ENCODE measurements around the gene OR2S2.
"Not testable (repeated sequence)": the region's sequence is repeated elsewhere in the genome, so short reads cannot be mapped to it uniquely, and the experiment has no call there.

OR2S2 gene

DNA sequence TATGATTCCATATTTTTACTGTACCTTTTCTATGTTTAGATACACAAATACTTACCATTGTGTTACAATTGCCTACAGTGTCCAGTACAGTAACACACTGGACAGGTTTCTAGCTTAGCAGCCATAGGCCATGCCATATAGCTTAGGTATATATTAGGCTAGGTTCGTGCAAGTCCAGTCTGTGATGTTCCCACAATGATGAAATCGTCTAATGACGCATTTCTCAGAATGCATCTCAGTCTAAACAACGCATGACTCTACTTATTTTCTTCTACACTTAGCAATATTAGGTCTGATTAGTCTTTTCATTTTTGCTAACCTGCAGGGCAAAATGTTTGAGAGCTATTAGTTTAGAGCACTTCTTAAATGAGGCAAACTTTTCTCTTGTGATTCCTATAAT is 22.7 kb downstream of the OR2S2 start:
- Histone ChIP-seq H3K36me3 (ENCODE audit: control insufficient read depth, insufficient read depth, low read length) (no peaks in the 10 kb centered on the region), H3K9me3 (ENCODE audit: control insufficient read depth, low read length) (no peaks in the 10 kb centered on the region), H3K4me3 (ENCODE audit: insufficient read depth, low read depth, low read length, poor library complexity, severe bottlenecking) (no peak overlapping the region), H3K27me3 (replicated peaks; ENCODE audit: control insufficient read depth, insufficient read depth, low read length, poor library complexity, severe bottlenecking) (no peaks in the 10 kb centered on the region), H3K27ac (ENCODE audit: insufficient read depth, low read length, poor library complexity, severe bottlenecking) (no peak overlapping the region), H3K4me1 (ENCODE audit: control insufficient read depth, insufficient read depth, low read length, poor library complexity, severe bottlenecking) (peaks cover 20% of the 10 kb centered on the region)
- DNase-seq = no peak

DNA sequence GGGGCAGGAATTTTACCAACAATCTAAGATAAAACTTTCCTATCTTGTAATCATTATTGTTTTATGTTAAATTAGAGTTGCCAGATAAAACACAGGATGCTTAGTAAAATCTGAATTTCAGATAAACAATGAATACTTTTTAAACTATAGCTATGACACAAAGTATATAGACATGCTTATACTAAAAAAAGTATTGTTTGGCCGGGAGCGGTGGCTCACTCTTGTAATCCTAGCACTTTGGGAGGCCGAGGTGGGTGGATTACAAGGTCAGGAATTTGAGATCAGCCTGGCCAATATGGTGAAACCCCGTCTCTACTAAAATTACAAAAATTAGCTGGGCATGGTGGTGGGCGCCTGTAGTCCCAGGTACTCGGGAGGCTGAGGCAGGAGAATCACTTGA is 23.9 kb downstream of the OR2S2 start:
- not testable (repeated sequence) for H3K4me3 ChIP-seq (ENCODE audit: insufficient read depth, low read depth, low read length, poor library complexity, severe bottlenecking); DNase-seq; H3K9me3 ChIP-seq (ENCODE audit: control insufficient read depth, low read length); H3K4me1 ChIP-seq (ENCODE audit: control insufficient read depth, insufficient read depth, low read length, poor library complexity, severe bottlenecking); H3K27ac ChIP-seq (ENCODE audit: insufficient read depth, low read length, poor library complexity, severe bottlenecking); H3K27me3 ChIP-seq (replicated peaks; ENCODE audit: control insufficient read depth, insufficient read depth, low read length, poor library complexity, severe bottlenecking); H3K36me3 ChIP-seq (ENCODE audit: control insufficient read depth, insufficient read depth, low read length)

DNA sequence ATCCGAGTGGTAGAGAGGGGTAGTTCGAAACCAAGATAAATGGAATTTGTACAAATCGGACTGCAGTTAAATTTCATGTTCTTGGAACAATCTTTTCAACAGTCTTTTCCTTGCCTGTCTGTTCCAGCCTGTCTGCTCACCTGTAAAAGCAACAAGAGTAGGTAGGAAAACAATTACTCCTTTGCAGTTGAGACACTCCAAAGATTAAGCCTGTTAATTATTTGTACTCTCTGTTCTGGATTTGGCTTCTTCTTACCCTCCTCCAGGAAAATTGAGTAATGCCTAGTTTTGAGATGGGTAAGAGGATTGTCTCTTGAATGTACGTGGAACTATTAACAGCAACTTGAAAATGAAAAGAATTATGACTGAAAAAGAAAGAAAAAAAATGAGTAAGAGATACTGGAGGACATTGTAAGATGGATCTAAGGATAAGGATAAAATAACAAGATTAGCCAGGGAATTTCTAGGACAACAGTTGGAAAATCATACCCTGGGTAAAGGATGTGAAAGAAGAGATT is 24.3 kb downstream of the OR2S2 start:
- peaks cover 5% of the 10 kb centered on the region for H3K4me1 ChIP-seq (ENCODE audit: control insufficient read depth, insufficient read depth, low read length, poor library complexity, severe bottlenecking)
- H3K27me3 ChIP-seq (replicated peaks; ENCODE audit: control insufficient read depth, insufficient read depth, low read length, poor library complexity, severe bottlenecking) = no peaks in the 10 kb centered on the region
- no peak overlapping the region for H3K4me3 ChIP-seq (ENCODE audit: insufficient read depth, low read depth, low read length, poor library complexity, severe bottlenecking)
- H3K27ac ChIP-seq (ENCODE audit: insufficient read depth, low read length, poor library complexity, severe bottlenecking) = no peak overlapping the region
- H3K36me3 ChIP-seq (ENCODE audit: control insufficient read depth, insufficient read depth, low read length) = no peaks in the 10 kb centered on the region
- DNase-seq = no peak
- no peaks in the 10 kb centered on the region for H3K9me3 ChIP-seq (ENCODE audit: control insufficient read depth, low read length)

DNA sequence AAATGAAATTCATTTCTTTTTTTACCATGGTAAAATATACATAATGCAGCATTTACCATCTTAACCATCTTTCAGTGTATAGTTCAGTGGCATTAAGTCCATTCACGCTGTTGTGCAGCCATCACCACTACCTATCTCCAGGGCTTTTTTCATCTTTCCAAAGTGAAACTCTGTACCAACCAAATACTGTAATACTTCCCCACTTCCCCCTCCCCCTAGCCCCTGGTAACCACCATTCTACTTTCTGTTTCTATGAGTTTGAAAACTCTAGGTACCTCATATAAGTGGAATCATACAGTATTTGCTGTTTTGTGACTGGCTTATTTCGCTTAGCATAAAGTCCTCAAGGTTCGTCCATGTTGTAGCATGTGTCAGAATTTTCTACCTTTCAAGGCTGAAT is 25.2 kb downstream of the OR2S2 start:
- Histone ChIP-seq H3K4me1 (ENCODE audit: control insufficient read depth, insufficient read depth, low read length, poor library complexity, severe bottlenecking) (no peaks in the 10 kb centered on the region), H3K36me3 (ENCODE audit: control insufficient read depth, insufficient read depth, low read length) (no peaks in the 10 kb centered on the region)
- no peak for DNase-seq

DNA sequence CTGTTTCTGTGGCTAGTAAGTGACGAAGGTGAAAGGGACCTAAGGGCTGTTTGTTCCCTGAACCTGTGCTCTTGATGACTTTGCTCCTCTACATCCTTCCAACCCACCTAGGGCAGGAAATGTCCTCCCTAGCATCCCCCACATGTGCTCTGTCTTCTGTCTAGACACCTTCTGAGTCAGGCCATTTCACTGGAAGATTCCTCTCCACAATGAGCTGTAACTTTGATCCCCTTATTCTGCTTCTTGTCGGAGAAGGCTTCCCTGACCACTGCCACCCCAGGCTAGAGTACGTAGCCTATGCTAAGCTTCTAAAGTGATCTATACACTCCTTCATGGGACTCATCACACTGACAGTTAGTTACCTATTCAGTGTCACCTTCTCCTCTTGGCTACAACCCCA is 27.0 kb downstream of the OR2S2 start:
- DNase-seq = no peak
- Histone ChIP-seq H3K4me3 (ENCODE audit: insufficient read depth, low read depth, low read length, poor library complexity, severe bottlenecking) (no peak overlapping the region), H3K4me1 (ENCODE audit: control insufficient read depth, insufficient read depth, low read length, poor library complexity, severe bottlenecking) (no peaks in the 10 kb centered on the region), H3K9me3 (ENCODE audit: control insufficient read depth, low read length) (no peaks in the 10 kb centered on the region), H3K36me3 (ENCODE audit: control insufficient read depth, insufficient read depth, low read length) (no peaks in the 10 kb centered on the region), H3K27ac (ENCODE audit: insufficient read depth, low read length, poor library complexity, severe bottlenecking) (no peak overlapping the region), H3K27me3 (replicated peaks; ENCODE audit: control insufficient read depth, insufficient read depth, low read length, poor library complexity, severe bottlenecking) (no peaks in the 10 kb centered on the region)

More for the DNA sequence above, 25.2 kb downstream of the OR2S2 start:
- Histone ChIP-seq H3K27ac (ENCODE audit: insufficient read depth, low read length, poor library complexity, severe bottlenecking) (no peak overlapping the region), H3K4me3 (ENCODE audit: insufficient read depth, low read depth, low read length, poor library complexity, severe bottlenecking) (no peak overlapping the region), H3K9me3 (ENCODE audit: control insufficient read depth, low read length) (no peaks in the 10 kb centered on the region), H3K27me3 (replicated peaks; ENCODE audit: control insufficient read depth, insufficient read depth, low read length, poor library complexity, severe bottlenecking) (no peaks in the 10 kb centered on the region)

DNA sequence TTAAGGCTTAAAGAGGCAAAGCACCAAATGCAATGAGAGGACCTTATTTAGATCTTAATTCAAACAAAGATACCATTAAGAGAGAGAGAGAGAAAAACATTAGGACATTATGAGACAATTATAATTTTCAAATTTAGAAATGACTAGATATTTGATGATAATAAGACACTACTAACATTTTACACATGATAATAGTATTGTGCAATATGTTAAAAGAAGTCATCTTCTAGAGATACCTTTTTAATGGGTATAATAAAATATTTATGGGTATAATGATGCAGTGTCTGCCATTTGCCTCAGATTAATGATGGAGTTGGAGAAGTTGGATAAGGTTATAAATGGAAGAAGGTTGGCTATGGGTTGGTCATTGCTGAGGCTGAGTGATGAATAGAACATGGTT is 27.4 kb downstream of the OR2S2 start:
- H3K36me3 ChIP-seq (ENCODE audit: control insufficient read depth, insufficient read depth, low read length) = no peaks in the 10 kb centered on the region
- H3K9me3 ChIP-seq (ENCODE audit: control insufficient read depth, low read length) = no peaks in the 10 kb centered on the region
- no peak for DNase-seq
- H3K27ac ChIP-seq (ENCODE audit: insufficient read depth, low read length, poor library complexity, severe bottlenecking) = no peak overlapping the region
- no peak overlapping the region for H3K4me3 ChIP-seq (ENCODE audit: insufficient read depth, low read depth, low read length, poor library complexity, severe bottlenecking)
- no peaks in the 10 kb centered on the region for H3K4me1 ChIP-seq (ENCODE audit: control insufficient read depth, insufficient read depth, low read length, poor library complexity, severe bottlenecking)
- H3K27me3 ChIP-seq (replicated peaks; ENCODE audit: control insufficient read depth, insufficient read depth, low read length, poor library complexity, severe bottlenecking) = no peaks in the 10 kb centered on the region

DNA sequence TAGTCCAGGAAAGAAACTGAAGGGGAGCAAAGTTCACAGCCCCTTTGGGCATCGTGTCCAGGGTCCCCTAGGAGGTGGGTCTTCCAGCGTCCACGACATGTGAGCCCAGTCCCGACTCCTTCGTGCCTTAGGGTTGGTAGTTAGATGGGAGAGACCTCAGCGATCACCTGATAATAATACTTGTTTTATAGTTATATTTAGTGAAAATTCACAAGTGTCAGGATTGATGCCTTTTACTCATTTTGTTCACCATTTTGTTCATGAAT is 28.6 kb downstream of the OR2S2 start:
- no peak overlapping the region for H3K4me3 ChIP-seq (ENCODE audit: insufficient read depth, low read depth, low read length, poor library complexity, severe bottlenecking)
- H3K27ac ChIP-seq (ENCODE audit: insufficient read depth, low read length, poor library complexity, severe bottlenecking) = no peak overlapping the region
- H3K4me1 ChIP-seq (ENCODE audit: control insufficient read depth, insufficient read depth, low read length, poor library complexity, severe bottlenecking) = no peaks in the 10 kb centered on the region
- no peaks in the 10 kb centered on the region for H3K27me3 ChIP-seq (replicated peaks; ENCODE audit: control insufficient read depth, insufficient read depth, low read length, poor library complexity, severe bottlenecking)
- DNase-seq = no peak
- no peaks in the 10 kb centered on the region for H3K36me3 ChIP-seq (ENCODE audit: control insufficient read depth, insufficient read depth, low read length)
- no peaks in the 10 kb centered on the region for H3K9me3 ChIP-seq (ENCODE audit: control insufficient read depth, low read length)

DNA sequence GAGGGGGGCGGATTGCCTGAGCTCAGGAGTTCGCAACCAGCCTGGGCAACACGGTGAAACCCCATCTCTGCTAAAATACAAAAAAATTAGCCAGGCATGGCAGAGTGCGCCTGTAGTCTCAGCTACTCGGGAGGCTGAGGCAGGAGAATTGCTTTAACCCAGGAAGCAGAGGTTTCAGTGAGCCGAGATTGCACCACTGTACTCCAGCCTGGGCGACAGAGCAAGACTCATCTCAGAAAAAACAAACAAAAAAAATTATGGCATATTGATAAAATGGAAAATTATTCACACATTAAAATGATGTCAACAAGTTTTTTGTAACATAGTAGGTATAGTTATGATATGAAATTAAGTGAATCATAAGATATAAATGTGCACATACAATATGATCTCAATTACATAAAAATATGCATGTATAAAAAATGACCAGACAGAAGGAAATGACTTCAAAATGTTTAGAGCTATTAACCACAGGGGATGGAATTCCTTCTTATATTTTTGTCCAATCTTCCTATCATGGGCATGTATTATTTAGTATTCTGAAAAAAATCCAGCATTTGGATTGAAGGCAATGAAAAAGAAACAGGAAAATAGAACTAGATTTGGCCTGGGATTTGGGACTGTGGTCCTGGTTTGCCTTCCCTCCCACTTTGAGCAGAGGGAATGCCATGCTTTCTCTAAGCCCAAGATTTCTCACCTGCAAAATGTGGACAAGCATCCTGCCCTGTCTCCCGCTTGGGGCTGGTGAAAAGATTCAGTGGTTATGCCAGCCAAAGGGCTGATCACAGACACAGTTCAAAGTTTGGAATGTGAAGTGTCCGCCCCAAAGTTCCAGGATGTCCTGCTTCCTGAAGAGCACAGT is 29.1 kb downstream of the OR2S2 start:
- Histone ChIP-seq H3K36me3 (ENCODE audit: control insufficient read depth, insufficient read depth, low read length) (no peaks in the 10 kb centered on the region), H3K4me3 (ENCODE audit: insufficient read depth, low read depth, low read length, poor library complexity, severe bottlenecking) (no peak overlapping the region), H3K4me1 (ENCODE audit: control insufficient read depth, insufficient read depth, low read length, poor library complexity, severe bottlenecking) (no peaks in the 10 kb centered on the region), H3K27ac (ENCODE audit: insufficient read depth, low read length, poor library complexity, severe bottlenecking) (no peak overlapping the region), H3K9me3 (ENCODE audit: control insufficient read depth, low read length) (no peaks in the 10 kb centered on the region), H3K27me3 (replicated peaks; ENCODE audit: control insufficient read depth, insufficient read depth, low read length, poor library complexity, severe bottlenecking) (no peaks in the 10 kb centered on the region)
- no peak for DNase-seq

DNA sequence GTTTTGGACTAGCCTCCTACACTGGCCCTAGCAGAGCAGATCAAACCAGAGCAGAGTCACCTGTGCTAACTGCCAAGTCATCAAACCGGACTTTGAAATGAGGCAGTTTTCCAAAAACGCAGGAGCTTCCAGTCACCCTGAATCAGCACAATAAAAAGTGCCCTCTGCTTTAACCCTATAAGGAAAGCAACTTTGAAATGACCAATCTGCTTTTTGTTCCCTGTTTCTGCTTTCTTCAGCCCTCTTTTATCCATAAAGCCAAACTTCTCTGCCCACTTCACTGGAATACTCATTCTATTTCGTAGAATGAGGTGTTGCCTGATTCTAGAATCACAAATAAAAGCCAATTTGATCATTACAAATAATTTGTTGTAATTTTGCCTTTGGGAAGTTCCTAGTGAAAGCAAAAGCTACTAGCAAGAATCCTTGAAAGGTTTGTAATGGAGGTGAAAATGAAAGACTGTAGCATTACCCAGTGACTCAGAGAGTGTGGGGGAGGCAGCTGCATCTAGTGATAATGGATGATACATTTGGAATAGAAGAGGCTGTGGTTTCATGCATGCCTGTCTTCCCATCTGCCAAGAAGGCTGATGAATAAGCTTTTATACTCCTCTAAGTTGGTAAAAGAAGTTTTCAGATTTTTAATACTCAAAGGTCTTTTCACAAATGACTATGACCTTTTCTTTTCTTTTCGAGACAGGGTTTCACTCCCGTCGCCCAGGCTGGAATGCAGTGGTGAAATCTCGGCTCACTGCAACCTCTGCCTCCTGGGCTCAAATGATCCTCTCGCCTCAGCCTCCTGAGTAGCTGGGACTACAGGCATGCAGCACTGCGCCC is 33.8 kb downstream of the OR2S2 start:
- Histone ChIP-seq H3K4me3 (ENCODE audit: insufficient read depth, low read depth, low read length, poor library complexity, severe bottlenecking) (no peak overlapping the region), H3K9me3 (ENCODE audit: control insufficient read depth, low read length) (no peaks in the 10 kb centered on the region), H3K36me3 (ENCODE audit: control insufficient read depth, insufficient read depth, low read length) (no peaks in the 10 kb centered on the region), H3K27ac (ENCODE audit: insufficient read depth, low read length, poor library complexity, severe bottlenecking) (no peak overlapping the region), H3K4me1 (ENCODE audit: control insufficient read depth, insufficient read depth, low read length, poor library complexity, severe bottlenecking) (no peaks in the 10 kb centered on the region), H3K27me3 (replicated peaks; ENCODE audit: control insufficient read depth, insufficient read depth, low read length, poor library complexity, severe bottlenecking) (no peaks in the 10 kb centered on the region)
- DNase-seq = no peak

DNA sequence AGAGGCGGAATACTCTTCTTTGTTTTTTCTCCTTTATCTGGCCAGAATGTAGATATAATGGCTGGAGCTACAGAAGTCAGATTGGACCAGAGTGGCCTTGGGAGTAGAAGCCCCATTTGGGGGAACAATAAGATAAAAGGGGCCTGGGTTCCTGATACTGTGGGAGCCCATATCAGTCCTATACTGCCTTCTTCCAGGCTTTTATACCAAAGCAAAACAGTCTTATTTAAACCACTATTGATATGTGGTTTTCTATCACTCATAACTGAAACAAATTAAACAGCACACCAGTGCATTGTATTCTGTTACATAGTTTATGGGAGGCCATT is 34.4 kb downstream of the OR2S2 start:
- Histone ChIP-seq H3K27ac (ENCODE audit: insufficient read depth, low read length, poor library complexity, severe bottlenecking) (no peak overlapping the region), H3K9me3 (ENCODE audit: control insufficient read depth, low read length) (no peaks in the 10 kb centered on the region), H3K27me3 (replicated peaks; ENCODE audit: control insufficient read depth, insufficient read depth, low read length, poor library complexity, severe bottlenecking) (no peaks in the 10 kb centered on the region), H3K4me1 (ENCODE audit: control insufficient read depth, insufficient read depth, low read length, poor library complexity, severe bottlenecking) (no peaks in the 10 kb centered on the region), H3K4me3 (ENCODE audit: insufficient read depth, low read depth, low read length, poor library complexity, severe bottlenecking) (no peak overlapping the region), H3K36me3 (ENCODE audit: control insufficient read depth, insufficient read depth, low read length) (no peaks in the 10 kb centered on the region)
- DNase-seq = no peak
